ENCODE measurements around the gene KDM2A. TPM values are rescaled to one million over a fixed set of nuclear protein-coding genes. Genes with fewer than 3 reads are reported as not detected.

Gene KDM2A
- total RNA-seq, 1 donor from 2014 or later: 43.8 TPM

DNA sequence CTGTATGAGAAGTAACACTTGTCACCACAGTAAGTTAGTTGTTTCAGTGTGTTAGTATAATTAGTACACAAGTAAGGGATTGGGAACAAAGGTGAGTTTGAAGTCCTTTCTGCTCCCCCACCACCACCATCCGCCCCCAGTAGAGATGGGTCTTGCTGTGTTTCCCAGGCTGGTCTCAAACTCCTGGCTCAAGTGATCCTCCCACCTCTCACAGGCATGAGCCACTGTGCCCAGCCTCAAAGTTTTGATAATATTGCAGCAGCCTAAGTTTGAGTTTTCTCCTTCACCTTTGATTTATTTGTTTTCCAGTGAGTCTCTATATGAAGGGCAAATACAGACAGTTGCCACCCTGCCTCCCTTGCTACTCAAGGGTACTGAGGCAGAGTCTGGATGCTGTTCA is 123.5 kb downstream of the KDM2A start:
- H3K27ac ChIP-seq (ENCODE audit: low read depth, low read length): no peak overlapping the region
- H3K27me3 ChIP-seq (ENCODE audit: control insufficient read depth in 3 of 3, insufficient read depth in 3 of 3, low read length in 3 of 3): no peaks in the 10 kb centered on the region
- H3K4me1 ChIP-seq (ENCODE audit: control insufficient read depth in 3 of 3, insufficient read depth in 3 of 3, low read length in 3 of 3): peaks cover 30 to 44% (median 41%) of the 10 kb centered on the region in 3 donors
- H3K9ac ChIP-seq (ENCODE audit: low read depth in 1 of 3, low read length in 3 of 3): peak overlapping the region in 1 of 3 donors; percentile 24
- peaks cover 23 to 41% (median 39%) of the 10 kb centered on the region in 3 donors for H3K36me3 ChIP-seq (ENCODE audit: control insufficient read depth in 3 of 3, insufficient read depth in 3 of 3, low read length in 3 of 3)
- H3K9me3 ChIP-seq (ENCODE audit: control insufficient read depth in 3 of 3, low read length in 3 of 3): no peaks in the 10 kb centered on the region
- no peak overlapping the region for H3K4me3 ChIP-seq (ENCODE audit: low read length in 3 of 3)

DNA sequence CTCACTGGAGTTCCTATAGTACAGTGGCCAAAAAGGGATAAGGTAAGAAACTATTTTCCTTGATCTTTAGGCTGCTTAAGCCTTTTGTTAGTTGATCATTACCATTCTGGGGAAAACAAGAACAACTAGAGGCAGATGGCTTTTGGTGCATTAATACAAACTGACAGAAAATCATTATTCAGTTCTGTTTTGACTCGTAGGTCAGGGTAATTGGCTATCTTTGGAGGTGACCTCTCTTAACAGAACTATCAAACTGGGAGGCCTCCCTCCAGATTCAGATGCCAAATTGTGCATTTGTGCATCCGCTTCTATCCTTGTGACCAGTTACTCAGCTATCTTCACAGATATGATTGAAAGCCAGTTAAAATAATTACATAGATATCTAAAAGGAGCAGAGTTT is 124.0 kb downstream of the KDM2A start:
- peaks cover 27 to 46% (median 44%) of the 10 kb centered on the region in 3 donors for H3K36me3 ChIP-seq (ENCODE audit: control insufficient read depth in 3 of 3, insufficient read depth in 3 of 3, low read length in 3 of 3)
- no peaks in the 10 kb centered on the region for H3K9me3 ChIP-seq (ENCODE audit: control insufficient read depth in 3 of 3, low read length in 3 of 3)
- H3K27me3 ChIP-seq (ENCODE audit: control insufficient read depth in 3 of 3, insufficient read depth in 3 of 3, low read length in 3 of 3): no peaks in the 10 kb centered on the region
- H3K4me1 ChIP-seq (ENCODE audit: control insufficient read depth in 3 of 3, insufficient read depth in 3 of 3, low read length in 3 of 3): peaks cover 30 to 43% (median 41%) of the 10 kb centered on the region in 3 donors
- H3K27ac ChIP-seq (ENCODE audit: low read depth, low read length): no peak overlapping the region
- no peak overlapping the region for H3K9ac ChIP-seq (ENCODE audit: low read depth in 1 of 3, low read length in 3 of 3)
- H3K4me3 ChIP-seq (ENCODE audit: low read length in 3 of 3): no peak overlapping the region

DNA sequence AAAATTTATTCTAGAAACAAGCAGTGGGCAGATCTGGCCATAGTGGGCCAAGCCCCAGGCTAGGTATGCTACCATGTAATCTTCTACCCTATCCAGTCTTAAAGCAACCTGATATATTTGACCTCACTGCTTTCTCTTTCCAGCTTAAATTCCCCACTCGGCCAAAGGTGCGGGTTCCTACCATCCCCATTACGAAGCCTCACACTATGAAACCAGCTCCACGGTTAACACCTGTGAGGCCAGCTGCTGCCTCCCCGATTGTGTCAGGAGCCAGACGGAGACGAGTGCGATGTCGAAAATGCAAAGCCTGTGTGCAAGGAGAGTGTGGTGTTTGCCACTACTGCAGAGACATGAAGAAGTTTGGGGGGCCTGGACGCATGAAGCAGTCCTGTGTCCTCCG is 126.0 kb downstream of the KDM2A start:
- H3K27ac ChIP-seq (ENCODE audit: low read depth, low read length): no peak overlapping the region
- peaks cover 32 to 40% (median 37%) of the 10 kb centered on the region in 3 donors for H3K4me1 ChIP-seq (ENCODE audit: control insufficient read depth in 3 of 3, insufficient read depth in 3 of 3, low read length in 3 of 3)
- H3K4me3 ChIP-seq (ENCODE audit: low read length in 3 of 3): no peak overlapping the region
- no peaks in the 10 kb centered on the region for H3K9me3 ChIP-seq (ENCODE audit: control insufficient read depth in 3 of 3, low read length in 3 of 3)
- no peaks in the 10 kb centered on the region for H3K27me3 ChIP-seq (ENCODE audit: control insufficient read depth in 3 of 3, insufficient read depth in 3 of 3, low read length in 3 of 3)
- H3K36me3 ChIP-seq (ENCODE audit: control insufficient read depth in 3 of 3, insufficient read depth in 3 of 3, low read length in 3 of 3): peaks cover 38 to 66% (median 62%) of the 10 kb centered on the region in 3 donors
- no peak overlapping the region for H3K9ac ChIP-seq (ENCODE audit: low read depth in 1 of 3, low read length in 3 of 3)

DNA sequence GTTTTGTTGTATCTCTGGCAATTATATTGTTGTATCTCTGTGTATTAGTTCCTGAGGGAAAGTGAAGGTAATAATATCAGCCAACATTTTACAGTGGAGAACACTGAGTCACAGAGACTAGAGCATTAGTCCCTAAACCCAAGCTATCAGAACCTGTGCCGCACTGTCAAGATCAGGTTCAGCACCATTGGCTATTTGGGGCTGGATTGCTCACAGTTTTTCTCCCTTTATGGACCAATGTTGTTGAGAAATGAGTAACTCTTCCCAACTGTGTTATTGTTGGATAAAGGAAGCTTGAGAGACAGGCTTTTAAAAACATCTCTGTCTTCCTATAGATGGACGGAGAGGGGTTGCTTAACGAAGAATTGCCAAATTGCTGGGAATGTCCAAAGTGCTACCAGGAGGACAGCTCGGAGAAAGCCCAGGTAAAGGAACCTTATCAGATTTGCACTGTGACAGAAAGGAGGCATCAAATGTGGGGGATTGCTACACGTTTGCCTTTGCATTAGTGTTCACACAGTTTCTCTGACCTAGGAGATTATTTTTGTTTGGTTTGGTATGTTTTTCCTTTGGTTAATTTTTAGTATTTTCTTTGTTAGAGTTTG is 129.0 kb downstream of the KDM2A start:
- Histone ChIP-seq H3K4me3 (ENCODE audit: low read length in 3 of 3) (no peak overlapping the region), H3K9me3 (ENCODE audit: control insufficient read depth in 3 of 3, low read length in 3 of 3) (no peaks in the 10 kb centered on the region), H3K27me3 (ENCODE audit: control insufficient read depth in 3 of 3, insufficient read depth in 3 of 3, low read length in 3 of 3) (no peaks in the 10 kb centered on the region), H3K4me1 (ENCODE audit: control insufficient read depth in 3 of 3, insufficient read depth in 3 of 3, low read length in 3 of 3) (peaks cover 12 to 18% (median 14%) of the 10 kb centered on the region in 3 donors), H3K27ac (ENCODE audit: low read depth, low read length) (peak overlapping the region; percentile 28), H3K9ac (ENCODE audit: low read depth in 1 of 3, low read length in 3 of 3) (no peak overlapping the region), H3K36me3 (ENCODE audit: control insufficient read depth in 3 of 3, insufficient read depth in 3 of 3, low read length in 3 of 3) (peaks cover 63 to 90% (median 88%) of the 10 kb centered on the region in 3 donors)

DNA sequence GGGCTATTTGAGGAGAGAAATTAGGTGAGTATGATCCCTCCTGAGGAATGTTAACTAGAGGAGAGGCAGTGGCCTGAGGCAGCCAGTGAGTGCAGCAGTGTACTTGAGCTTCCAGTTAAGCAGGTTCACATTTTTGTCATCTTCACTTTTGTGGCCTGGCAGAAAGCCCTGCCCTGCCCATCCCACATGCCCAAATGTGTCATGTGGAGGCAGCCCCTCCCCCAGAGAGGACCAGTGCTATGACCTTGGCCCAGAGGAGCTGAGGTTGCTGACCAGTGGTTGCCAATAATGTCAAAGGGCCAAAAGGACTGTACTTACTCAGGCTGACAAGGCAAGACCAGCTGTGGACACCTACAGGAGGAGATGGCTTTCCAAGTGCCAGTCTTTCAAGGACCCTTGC is 129.6 kb downstream of the KDM2A start:
- Histone ChIP-seq H3K4me3 (ENCODE audit: low read length in 3 of 3) (no peak overlapping the region), H3K4me1 (ENCODE audit: control insufficient read depth in 3 of 3, insufficient read depth in 3 of 3, low read length in 3 of 3) (peaks cover 12 to 18% (median 13%) of the 10 kb centered on the region in 3 donors), H3K36me3 (ENCODE audit: control insufficient read depth in 3 of 3, insufficient read depth in 3 of 3, low read length in 3 of 3) (peaks cover 68 to 92% (median 90%) of the 10 kb centered on the region in 3 donors), H3K27me3 (ENCODE audit: control insufficient read depth in 3 of 3, insufficient read depth in 3 of 3, low read length in 3 of 3) (no peaks in the 10 kb centered on the region), H3K27ac (ENCODE audit: low read depth, low read length) (peak overlapping the region; percentile 28), H3K9me3 (ENCODE audit: control insufficient read depth in 3 of 3, low read length in 3 of 3) (no peaks in the 10 kb centered on the region), H3K9ac (ENCODE audit: low read depth in 1 of 3, low read length in 3 of 3) (peak overlapping the region in 1 of 3 donors; percentile 17)

DNA sequence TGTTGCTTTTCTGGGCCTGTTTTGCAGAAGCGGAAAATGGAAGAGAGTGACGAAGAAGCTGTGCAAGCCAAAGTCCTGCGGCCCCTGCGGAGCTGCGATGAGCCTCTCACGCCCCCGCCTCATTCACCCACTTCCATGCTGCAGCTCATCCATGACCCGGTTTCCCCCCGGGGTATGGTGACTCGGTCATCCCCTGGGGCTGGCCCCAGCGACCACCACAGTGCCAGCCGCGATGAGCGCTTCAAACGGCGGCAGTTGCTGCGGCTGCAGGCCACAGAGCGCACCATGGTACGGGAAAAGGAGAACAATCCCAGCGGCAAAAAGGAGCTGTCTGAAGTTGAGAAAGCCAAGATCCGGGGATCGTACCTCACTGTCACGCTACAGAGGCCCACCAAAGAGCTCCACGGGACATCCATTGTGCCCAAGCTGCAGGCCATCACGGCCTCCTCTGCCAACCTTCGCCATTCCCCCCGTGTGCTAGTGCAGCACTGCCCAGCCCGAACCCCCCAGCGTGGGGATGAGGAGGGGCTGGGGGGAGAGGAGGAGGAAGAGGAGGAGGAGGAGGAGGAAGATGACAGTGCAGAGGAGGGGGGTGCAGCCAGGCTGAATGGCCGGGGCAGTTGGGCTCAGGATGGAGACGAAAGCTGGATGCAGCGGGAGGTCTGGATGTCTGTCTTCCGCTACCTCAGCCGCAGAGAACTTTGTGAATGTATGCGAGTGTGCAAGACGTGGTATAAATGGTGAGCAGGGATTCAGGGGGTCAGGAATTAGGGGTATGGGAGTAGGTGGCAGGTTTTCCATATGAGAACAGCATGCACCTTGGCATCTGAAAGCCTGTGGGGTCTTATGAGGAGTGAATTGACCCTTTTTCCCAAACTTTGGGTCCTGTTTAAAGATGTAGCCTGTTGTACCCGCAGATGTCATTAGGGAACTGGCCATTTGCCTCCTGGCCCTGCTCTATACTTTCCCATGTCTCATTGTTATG is 131.3 kb downstream of the KDM2A start:
- Histone ChIP-seq H3K4me1 (ENCODE audit: control insufficient read depth in 3 of 3, insufficient read depth in 3 of 3, low read length in 3 of 3) (peaks cover 11 to 13% (median 12%) of the 10 kb centered on the region in 3 donors), H3K4me3 (ENCODE audit: low read length in 3 of 3) (no peak overlapping the region), H3K27me3 (ENCODE audit: control insufficient read depth in 3 of 3, insufficient read depth in 3 of 3, low read length in 3 of 3) (no peaks in the 10 kb centered on the region), H3K9ac (ENCODE audit: low read depth in 1 of 3, low read length in 3 of 3) (no peak overlapping the region), H3K36me3 (ENCODE audit: control insufficient read depth in 3 of 3, insufficient read depth in 3 of 3, low read length in 3 of 3) (peaks cover 79 to 98% (median 94%) of the 10 kb centered on the region in 3 donors), H3K27ac (ENCODE audit: low read depth, low read length) (no peak overlapping the region), H3K9me3 (ENCODE audit: control insufficient read depth in 3 of 3, low read length in 3 of 3) (no peaks in the 10 kb centered on the region)

DNA sequence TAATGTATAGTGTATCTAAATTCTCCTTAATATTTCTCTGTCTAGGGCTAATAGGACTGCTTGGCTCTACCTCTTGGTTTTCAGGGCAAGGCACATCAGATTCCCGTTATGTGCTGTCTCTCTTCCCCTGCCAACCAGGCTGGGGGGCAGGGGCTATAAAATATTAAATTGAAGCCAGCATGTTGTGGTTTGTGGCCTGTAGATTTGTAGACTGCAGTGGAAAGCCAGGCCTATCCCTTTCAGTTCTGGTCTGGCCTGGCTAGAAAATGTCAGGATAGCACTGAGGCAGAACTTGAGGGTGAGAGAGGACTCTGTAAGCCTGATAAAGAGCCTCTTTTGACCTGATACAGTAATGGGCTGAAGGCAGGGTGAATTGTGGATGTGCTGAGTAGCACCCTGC is 132.8 kb downstream of the KDM2A start:
- no peaks in the 10 kb centered on the region for H3K9me3 ChIP-seq (ENCODE audit: control insufficient read depth in 3 of 3, low read length in 3 of 3)
- no peak overlapping the region for H3K27ac ChIP-seq (ENCODE audit: low read depth, low read length)

DNA sequence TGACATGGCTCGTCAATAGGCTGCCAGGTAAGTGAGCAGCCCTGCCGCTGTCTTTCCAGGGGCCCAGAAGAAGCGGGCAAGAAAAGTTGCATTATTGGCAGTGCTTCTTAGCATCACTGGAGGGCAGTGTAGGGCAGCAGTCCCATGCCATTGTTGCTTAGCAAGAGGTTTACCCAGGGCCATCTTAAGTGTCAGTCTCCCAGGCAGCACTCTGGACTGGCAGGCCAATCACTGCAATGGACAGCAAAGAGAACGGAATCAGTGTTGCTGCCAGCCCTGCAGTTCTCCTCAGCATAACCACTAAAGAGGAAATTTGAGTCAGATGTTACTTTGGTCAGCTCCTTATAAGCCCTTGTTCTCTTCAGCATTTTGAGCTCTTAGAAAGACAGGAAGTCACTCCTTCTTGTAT is 133.8 kb downstream of the KDM2A start:
- peaks cover 72 to 93% (median 91%) of the 10 kb centered on the region in 3 donors for H3K36me3 ChIP-seq (ENCODE audit: control insufficient read depth in 3 of 3, insufficient read depth in 3 of 3, low read length in 3 of 3)
- H3K9ac ChIP-seq (ENCODE audit: low read depth in 1 of 3, low read length in 3 of 3): no peak overlapping the region
- no peaks in the 10 kb centered on the region for H3K27me3 ChIP-seq (ENCODE audit: control insufficient read depth in 3 of 3, insufficient read depth in 3 of 3, low read length in 3 of 3)
- H3K27ac ChIP-seq (ENCODE audit: low read depth, low read length): no peak overlapping the region
- H3K4me1 ChIP-seq (ENCODE audit: control insufficient read depth in 3 of 3, insufficient read depth in 3 of 3, low read length in 3 of 3): peaks cover 11 to 13% (median 12%) of the 10 kb centered on the region in 3 donors
- H3K4me3 ChIP-seq (ENCODE audit: low read length in 3 of 3): no peak overlapping the region
- no peaks in the 10 kb centered on the region for H3K9me3 ChIP-seq (ENCODE audit: control insufficient read depth in 3 of 3, low read length in 3 of 3)

More for the DNA sequence above, 132.8 kb downstream of the KDM2A start:
- Histone ChIP-seq H3K9ac (ENCODE audit: low read depth in 1 of 3, low read length in 3 of 3) (peak overlapping the region in 1 of 3 donors; percentile 52), H3K36me3 (ENCODE audit: control insufficient read depth in 3 of 3, insufficient read depth in 3 of 3, low read length in 3 of 3) (peaks cover 78 to 96% (median 95%) of the 10 kb centered on the region in 3 donors), H3K27me3 (ENCODE audit: control insufficient read depth in 3 of 3, insufficient read depth in 3 of 3, low read length in 3 of 3) (no peaks in the 10 kb centered on the region), H3K4me1 (ENCODE audit: control insufficient read depth in 3 of 3, insufficient read depth in 3 of 3, low read length in 3 of 3) (peaks cover 11 to 13% (median 12%) of the 10 kb centered on the region in 3 donors), H3K4me3 (ENCODE audit: low read length in 3 of 3) (no peak overlapping the region)

DNA sequence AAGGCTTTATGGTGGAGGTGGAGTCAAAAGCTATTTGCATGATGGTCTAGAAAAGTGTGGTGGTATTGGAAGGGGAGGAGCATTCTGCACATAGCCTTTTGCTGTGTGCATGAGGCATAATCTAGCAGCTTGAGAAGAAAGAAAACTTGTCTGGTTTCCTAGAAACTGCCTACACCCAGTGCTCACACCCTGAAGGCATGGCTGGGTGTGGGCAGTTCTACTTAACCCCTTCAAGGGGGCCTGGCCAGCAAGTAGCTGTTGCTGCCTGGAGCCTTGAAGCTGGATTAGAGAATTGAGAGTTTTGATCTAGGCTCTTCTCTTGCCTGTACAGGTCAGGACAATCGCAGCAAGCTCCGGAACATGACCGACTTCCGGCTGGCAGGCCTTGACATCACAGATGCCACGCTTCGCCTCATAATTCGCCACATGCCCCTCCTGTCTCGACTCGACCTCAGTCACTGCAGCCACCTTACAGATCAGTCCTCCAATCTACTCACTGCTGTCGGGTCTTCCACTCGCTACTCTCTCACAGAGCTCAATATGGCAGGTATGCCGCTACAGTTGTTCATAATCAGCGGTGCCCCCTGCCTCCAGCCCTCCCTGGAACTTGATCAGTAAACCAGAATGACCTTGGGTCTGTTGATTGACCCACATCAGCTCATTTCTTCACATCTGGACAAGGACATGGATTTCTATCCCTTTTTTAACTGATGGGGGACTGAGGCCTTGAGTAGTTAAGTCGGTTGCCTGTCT is 135.0 kb downstream of the KDM2A start:
- H3K4me1 ChIP-seq (ENCODE audit: control insufficient read depth in 3 of 3, insufficient read depth in 3 of 3, low read length in 3 of 3): peaks cover 3 to 4% (median 4%) of the 10 kb centered on the region in 3 donors
- no peaks in the 10 kb centered on the region for H3K27me3 ChIP-seq (ENCODE audit: control insufficient read depth in 3 of 3, insufficient read depth in 3 of 3, low read length in 3 of 3)
- H3K9ac ChIP-seq (ENCODE audit: low read depth in 1 of 3, low read length in 3 of 3): peak overlapping the region in 1 of 3 donors; percentile 25
- H3K27ac ChIP-seq (ENCODE audit: low read depth, low read length): no peak overlapping the region
- no peak overlapping the region for H3K4me3 ChIP-seq (ENCODE audit: low read length in 3 of 3)
- H3K36me3 ChIP-seq (ENCODE audit: control insufficient read depth in 3 of 3, insufficient read depth in 3 of 3, low read length in 3 of 3): peaks cover 62 to 81% (median 79%) of the 10 kb centered on the region in 3 donors
- no peaks in the 10 kb centered on the region for H3K9me3 ChIP-seq (ENCODE audit: control insufficient read depth in 3 of 3, low read length in 3 of 3)

Data from skeletal muscle tissue (tissue), 4 donors.